ENCODE measurements around the gene SDSL.

SDSL gene

DNA sequence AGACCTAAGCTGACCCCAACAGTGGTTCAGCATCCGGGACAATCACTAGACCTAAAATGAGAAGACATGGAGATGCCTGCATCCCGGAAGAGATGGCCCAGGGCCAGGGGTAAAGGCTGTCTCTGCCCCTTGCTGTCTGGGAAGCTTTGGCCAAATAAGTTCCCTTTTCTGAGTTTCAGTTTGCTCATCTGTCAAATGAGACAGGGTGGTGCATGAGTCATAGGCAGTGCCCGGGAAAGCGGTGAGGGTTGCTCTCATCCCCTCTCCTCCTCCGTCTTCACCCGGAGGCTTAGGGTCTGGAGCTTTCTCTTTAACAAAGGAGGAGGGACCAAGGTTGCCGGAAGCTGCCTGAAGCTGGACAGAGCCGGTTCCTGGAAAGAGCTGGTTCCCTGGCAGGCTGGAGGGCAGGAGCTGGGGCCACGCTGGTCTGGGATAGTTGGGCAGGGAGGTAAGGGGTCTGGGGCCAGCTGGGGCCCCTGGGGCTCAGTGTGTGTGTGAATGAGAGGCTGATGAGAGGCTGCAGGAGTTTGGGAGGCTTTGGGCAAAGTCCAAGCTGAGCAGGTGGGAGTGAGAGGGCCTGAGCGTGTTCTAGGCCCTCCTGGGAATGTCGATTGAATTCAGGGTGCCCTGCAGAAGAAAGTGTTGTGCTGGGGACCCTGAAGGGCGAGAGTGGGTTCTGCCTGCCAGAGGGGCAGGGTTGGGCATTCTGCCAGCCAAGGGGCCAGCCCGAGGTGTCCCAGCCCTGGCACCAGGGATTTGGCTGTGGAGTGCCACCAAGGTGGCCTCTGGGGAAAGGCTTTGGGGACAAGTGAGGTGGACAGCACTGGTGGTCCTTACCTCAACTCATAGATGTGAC lies at the start of gene SDSL:
TSS of gene SDSL (plus strand) at position 351 of the 856 bp plus-strand sequence. CDS start 5,603 bp downstream, outside the sequence.
- Histone ChIP-seq H3K27me3 (replicated peaks; ENCODE audit: control insufficient read depth, insufficient read depth, low read length) (no peaks in the 10 kb centered on the region), H3K4me3 (replicated peaks; ENCODE audit: low read depth, low read length) (peak within 1 kb of the TSS; percentile 66), H3K36me3 (ENCODE audit: control insufficient read depth, insufficient read depth, low read length) (no peaks in the 10 kb centered on the region)
- TF ChIP-seq CTCF (IDR thresholded peaks at IDR 0.05; ENCODE audit: insufficient read depth, low read length, poor library complexity, severe bottlenecking), result no peak
- peak; percentile 50 for DNase-seq (ENCODE audit: extremely low read depth, insufficient read length)

DNA sequence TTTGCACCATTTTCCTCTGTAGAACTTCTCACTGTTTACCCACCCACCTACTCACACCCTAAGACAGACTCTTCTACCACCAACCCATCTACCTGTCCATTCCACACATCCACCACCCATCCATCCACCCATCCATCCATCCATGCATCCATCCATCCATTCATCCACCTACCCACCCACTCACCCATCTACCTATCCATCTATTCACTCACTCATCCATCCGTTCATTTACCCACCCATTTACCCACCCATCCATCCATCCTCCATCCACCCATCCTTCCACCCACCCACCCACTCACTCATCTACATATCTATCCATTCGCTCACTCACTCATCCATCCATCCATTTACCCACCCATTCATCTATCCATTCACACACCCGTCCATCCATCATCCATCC lies 48.7 kb upstream of the SDSL start:
- H3K4me3 ChIP-seq (replicated peaks; ENCODE audit: low read depth, low read length), result no peak overlapping the region
- DNase-seq (ENCODE audit: extremely low read depth, insufficient read length), result no peak
- no peak for TF ChIP-seq CTCF (IDR thresholded peaks at IDR 0.05; ENCODE audit: insufficient read depth, low read length, poor library complexity, severe bottlenecking)
- no peaks in the 10 kb centered on the region for H3K27me3 ChIP-seq (replicated peaks; ENCODE audit: control insufficient read depth, insufficient read depth, low read length)
- H3K36me3 ChIP-seq (ENCODE audit: control insufficient read depth, insufficient read depth, low read length), result peaks cover 4% of the 10 kb centered on the region; the same call in 1 of the 2 replicates

- Histone ChIP-seq H3K4me3 (replicated peaks; ENCODE audit: low read depth, low read length) (no peak overlapping the region), H3K27me3 (replicated peaks; ENCODE audit: control insufficient read depth, insufficient read depth, low read length) (no peaks in the 10 kb centered on the region), H3K36me3 (ENCODE audit: control insufficient read depth, insufficient read depth, low read length) (peaks cover 4% of the 10 kb centered on the region; the same call in 1 of the 2 replicates)
- no peak for TF ChIP-seq CTCF (IDR thresholded peaks at IDR 0.05; ENCODE audit: insufficient read depth, low read length, poor library complexity, severe bottlenecking)
- DNase-seq (ENCODE audit: extremely low read depth, insufficient read length), result no peak
Measured at GRCh38 chr12:113373969-113374368, 48.2 kb upstream of the SDSL start.

- no peak for DNase-seq (ENCODE audit: extremely low read depth, insufficient read length)
- no peak overlapping the region for H3K4me3 ChIP-seq (replicated peaks; ENCODE audit: low read depth, low read length)
- no peaks in the 10 kb centered on the region for H3K27me3 ChIP-seq (replicated peaks; ENCODE audit: control insufficient read depth, insufficient read depth, low read length)
- H3K36me3 ChIP-seq (ENCODE audit: control insufficient read depth, insufficient read depth, low read length), result peaks cover 4% of the 10 kb centered on the region; the same call in 1 of the 2 replicates
- no peak for TF ChIP-seq CTCF (IDR thresholded peaks at IDR 0.05; ENCODE audit: insufficient read depth, low read length, poor library complexity, severe bottlenecking)
Measured at GRCh38 chr12:113374823-113375428, 47.3 kb upstream of the SDSL start.

DNA sequence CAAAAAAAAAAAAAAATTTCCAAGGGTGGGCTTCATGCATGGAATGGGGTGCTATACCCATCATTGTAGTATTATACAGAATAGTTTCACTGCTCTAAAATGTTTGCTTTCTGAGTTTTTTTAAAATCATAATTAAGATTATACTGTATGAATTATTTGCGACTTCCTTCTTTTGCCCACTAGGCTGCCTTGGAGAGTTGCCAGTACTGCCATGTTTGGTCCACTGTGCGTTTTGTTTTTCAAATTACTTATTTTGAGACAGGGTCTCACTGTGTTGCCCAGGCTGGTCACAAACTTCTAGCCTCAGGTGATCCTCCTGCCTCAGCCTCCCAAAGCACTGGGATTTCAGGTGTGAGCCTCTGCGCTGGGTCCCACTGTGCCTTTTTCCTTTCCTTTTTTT lies 43.9 kb upstream of the SDSL start:
- H3K27me3 ChIP-seq (replicated peaks; ENCODE audit: control insufficient read depth, insufficient read depth, low read length), result no peaks in the 10 kb centered on the region
- H3K4me3 ChIP-seq (replicated peaks; ENCODE audit: low read depth, low read length), result no peak overlapping the region
- H3K36me3 ChIP-seq (ENCODE audit: control insufficient read depth, insufficient read depth, low read length), result peaks cover 4% of the 10 kb centered on the region; the same call in 1 of the 2 replicates
- DNase-seq (ENCODE audit: extremely low read depth, insufficient read length), result no peak
- no peak for TF ChIP-seq CTCF (IDR thresholded peaks at IDR 0.05; ENCODE audit: insufficient read depth, low read length, poor library complexity, severe bottlenecking)
